ENCODE data around the gene CNIH3.

- TF ChIP-seq, protein P1, sequence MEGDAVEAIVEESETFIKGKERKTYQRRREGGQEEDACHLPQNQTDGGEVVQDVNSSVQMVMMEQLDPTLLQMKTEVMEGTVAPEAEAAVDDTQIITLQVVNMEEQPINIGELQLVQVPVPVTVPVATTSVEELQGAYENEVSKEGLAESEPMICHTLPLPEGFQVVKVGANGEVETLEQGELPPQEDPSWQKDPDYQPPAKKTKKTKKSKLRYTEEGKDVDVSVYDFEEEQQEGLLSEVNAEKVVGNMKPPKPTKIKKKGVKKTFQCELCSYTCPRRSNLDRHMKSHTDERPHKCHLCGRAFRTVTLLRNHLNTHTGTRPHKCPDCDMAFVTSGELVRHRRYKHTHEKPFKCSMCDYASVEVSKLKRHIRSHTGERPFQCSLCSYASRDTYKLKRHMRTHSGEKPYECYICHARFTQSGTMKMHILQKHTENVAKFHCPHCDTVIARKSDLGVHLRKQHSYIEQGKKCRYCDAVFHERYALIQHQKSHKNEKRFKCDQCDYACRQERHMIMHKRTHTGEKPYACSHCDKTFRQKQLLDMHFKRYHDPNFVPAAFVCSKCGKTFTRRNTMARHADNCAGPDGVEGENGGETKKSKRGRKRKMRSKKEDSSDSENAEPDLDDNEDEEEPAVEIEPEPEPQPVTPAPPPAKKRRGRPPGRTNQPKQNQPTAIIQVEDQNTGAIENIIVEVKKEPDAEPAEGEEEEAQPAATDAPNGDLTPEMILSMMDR (IDR thresholded peaks at IDR 0.05): no peak
- TF ChIP-seq REST (IDR thresholded peaks at IDR 0.05; ENCODE audit: insufficient read depth in 1 of 2, low read depth in 2 of 2, low read length in 1 of 2) (no peak), POLR2AphosphoS5 (IDR thresholded peaks at IDR 0.05; ENCODE audit: low read depth, low read length) (no peak), SIN3A (IDR thresholded peaks at IDR 0.05; ENCODE audit: borderline replicate concordance, insufficient read depth, low read depth, low read length) (no peak)
Measured at GRCh38 chr1:224637936-224638335, 21.8 kb downstream of the CNIH3 start.
